Activated CD4-positive, alpha-beta memory T cell treated with anti-CD3 and anti-CD28 coated beads, Interleukin-2, amount 10 ng/mL, durations not matched to agents 7 days and 5 days (primary cell): ENCODE results near the gene UBE2D3. TPM values are rescaled to one million over a fixed set of nuclear protein-coding genes. Genes with fewer than 3 reads are reported as not detected.
"Not testable (repeated sequence)": the region's sequence is repeated elsewhere in the genome, so short reads cannot be mapped to it uniquely, and the experiment has no call there.

ENCODE experiments used
- CTCF ChIA-PET: fragments of 350-600 bp; sonication (Branson Sonifier 250); formaldehyde crosslinking; loops from one replicate; lab custom pipeline; 2021; ENCODE audit warnings: antibody characterized with exemption, inconsistent platforms; lab: Charles Lee
- POLR2A ChIA-PET: fragments of 350-600 bp; sonication (Branson Sonifier 250); formaldehyde crosslinking; loops from one replicate; lab custom pipeline; 2021; ENCODE audit warnings: antibody characterized with exemption; lab: Charles Lee
- DNase-seq: peaks from one replicate; pipeline ENCODE4 v3.0.0-alpha.2; 2020
- H3K27ac Mint-ChIP-seq: one replicate; pipeline ENCODE4 v1.8.0; 2021; ENCODE audit warnings: mild to moderate bottlenecking, mixed read lengths
- H3K27me3 Mint-ChIP-seq: one replicate; pipeline ENCODE4 v1.8.0; 2021; ENCODE audit warnings: mixed read lengths
- H3K36me3 Mint-ChIP-seq: one replicate; pipeline ENCODE4 v1.8.0; 2021; ENCODE audit warnings: low read depth, mixed read lengths
- H3K4me1 Mint-ChIP-seq: one replicate; pipeline ENCODE4 v1.8.0; 2021; ENCODE audit warnings: mixed read lengths
- H3K4me3 Mint-ChIP-seq: one replicate; pipeline ENCODE4 v1.8.0; 2021; ENCODE audit warnings: mild to moderate bottlenecking, mixed read lengths
- H3K9me3 Mint-ChIP-seq: one replicate; pipeline ENCODE4 v1.8.0; 2021; ENCODE audit warnings: mixed read lengths
- total RNA-seq, 2 experiments: library from RNA; stranded (reverse); gene quantifications; one replicate each; pipeline ENCODE4 v1.2.3, GENCODE V29; 2021

Gene UBE2D3
- total RNA-seq, 2 experiments from 2014 or later: 378 to 380 TPM

DNA sequence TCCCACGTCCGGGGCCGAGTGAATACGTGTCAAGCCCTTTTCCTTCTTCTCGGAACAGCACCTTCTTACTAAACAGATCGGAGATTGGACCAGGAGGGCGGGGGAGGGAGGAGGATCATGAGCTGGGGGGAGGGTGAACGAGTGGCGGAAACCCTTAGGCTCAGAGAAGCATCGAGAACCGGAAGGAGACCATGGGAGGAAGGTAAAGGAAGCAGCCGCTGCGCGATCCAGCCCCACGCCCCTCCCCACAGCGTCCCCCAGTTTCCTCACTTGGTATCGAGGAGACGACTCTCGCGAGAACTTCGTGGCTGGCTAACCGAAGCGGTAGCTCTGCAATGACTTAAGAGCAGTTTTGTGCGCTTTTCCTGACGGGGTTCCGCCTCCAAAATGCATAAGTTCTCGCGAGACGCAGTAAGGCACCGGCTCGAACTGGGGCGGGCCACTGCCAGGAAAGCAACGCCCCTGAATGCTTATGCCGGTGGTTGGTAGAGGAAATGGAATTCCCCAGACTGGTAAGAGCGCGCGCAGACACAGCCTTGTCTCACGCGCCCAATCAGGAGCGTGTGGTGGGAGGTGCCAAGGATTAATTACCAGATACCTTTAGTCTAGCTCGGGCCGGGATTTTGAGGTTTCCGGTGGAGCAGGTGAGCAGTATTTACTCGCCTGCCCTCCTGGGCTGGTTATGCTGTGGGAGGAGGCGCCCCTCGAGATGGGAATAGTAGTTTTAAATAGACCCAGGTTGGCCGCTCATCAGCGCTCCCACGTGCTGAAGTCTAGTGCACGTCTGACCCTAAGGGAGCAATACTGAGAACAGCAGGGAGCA, 534 bp upstream of the UBE2D3 start:
- ChIA-PET CTCF (interaction anchor here (0.6 to 3.3 kb wide), 20 partner anchors 8 to 483 kb away, joined by 3 to 34 read pairs (median 4); partner anchors contain the start of genes BDH2, CISD2, MANBA and SLC39A8), POLR2A (interaction anchor here (0.6 to 15.1 kb wide), 48 partner anchors 11 to 483 kb away, joined by 3 to 510 read pairs (median 5); partner anchors contain the start of genes BDH2, CENPE, CISD2 and MANBA)
- peak; percentile 99 for DNase-seq
- no peak overlapping the region for H3K27ac Mint-ChIP-seq
- no peaks in the 10 kb centered on the region for H3K9me3 Mint-ChIP-seq
- peaks cover 35% of the 10 kb centered on the region for H3K4me1 Mint-ChIP-seq
- peaks cover 21% of the 10 kb centered on the region for H3K36me3 Mint-ChIP-seq
- H3K4me3 Mint-ChIP-seq: no peak overlapping the region
- H3K27me3 Mint-ChIP-seq: no peaks in the 10 kb centered on the region

GRCh38 chr4:102826105-102826889, 1.1 kb downstream of the UBE2D3 start:
- CTCF ChIA-PET: interaction anchor here (0.6 to 3.3 kb wide), 8 partner anchors 8 to 481 kb away, joined by 3 to 34 read pairs (median 6); partner anchors contain the start of genes BDH2, CISD2 and SLC39A8
- peaks cover 42% of the 10 kb centered on the region for H3K4me1 Mint-ChIP-seq
- POLR2A ChIA-PET: interaction anchor here (0.8 to 15.1 kb wide), 31 partner anchors 9 to 482 kb away, joined by 3 to 510 read pairs (median 10); partner anchors contain the start of genes CISD2, MANBA, NFKB1 and SLC39A8
- H3K27me3 Mint-ChIP-seq: no peaks in the 10 kb centered on the region
- H3K36me3 Mint-ChIP-seq: peaks cover 30% of the 10 kb centered on the region
- H3K9me3 Mint-ChIP-seq: no peaks in the 10 kb centered on the region
- no peak overlapping the region for H3K4me3 Mint-ChIP-seq
- H3K27ac Mint-ChIP-seq: no peak overlapping the region
- DNase-seq: no peak

DNA sequence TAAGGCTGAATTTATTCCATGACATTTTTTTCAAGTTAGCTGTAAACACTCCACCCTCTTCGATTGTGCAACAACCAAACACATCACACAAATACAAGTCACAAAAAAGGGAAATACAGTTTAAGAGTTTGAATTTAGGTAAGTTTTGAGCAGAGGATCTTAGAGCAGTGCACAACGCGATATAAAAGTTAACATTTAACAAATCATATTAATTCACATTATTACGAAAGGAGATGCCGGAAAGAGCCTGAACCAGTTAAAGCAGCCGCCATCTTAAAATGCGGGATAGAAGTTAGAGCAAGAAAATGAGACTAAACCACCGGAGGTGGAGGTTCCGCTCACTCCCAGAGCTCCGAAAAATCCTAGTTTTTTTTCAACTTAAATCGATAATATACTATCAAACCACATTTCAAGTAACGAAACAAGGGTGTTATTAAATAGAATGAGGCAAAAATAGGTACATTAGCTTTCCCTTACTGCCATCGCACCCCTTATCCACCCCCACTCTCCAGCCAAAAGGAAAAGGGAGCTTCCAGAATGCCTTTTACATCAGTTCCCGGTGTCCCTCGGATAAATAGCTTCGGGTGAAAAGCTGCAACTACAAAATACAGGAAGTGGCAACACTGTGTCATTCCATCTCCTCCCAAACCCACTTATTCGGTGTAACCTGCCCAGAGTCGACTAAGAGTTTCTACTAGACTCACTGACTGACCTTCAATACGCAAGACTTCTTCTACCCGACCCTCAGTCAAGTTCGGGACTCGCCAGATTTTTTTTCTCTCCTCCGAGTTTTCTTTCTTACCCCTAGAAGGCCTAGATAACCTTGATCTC, 1.9 kb downstream of the UBE2D3 start:
- Mint-ChIP-seq H3K9me3 (no peaks in the 10 kb centered on the region), H3K27me3 (no peaks in the 10 kb centered on the region), H3K27ac (no peak overlapping the region), H3K4me1 (peaks cover 51% of the 10 kb centered on the region), H3K36me3 (peaks cover 39% of the 10 kb centered on the region), H3K4me3 (no peak overlapping the region)
- ChIA-PET POLR2A (interaction anchor here (0.8 to 15.1 kb wide), 19 partner anchors 8 to 480 kb away, joined by 3 to 510 read pairs (median 12); partner anchors contain the start of genes CISD2, MANBA, NFKB1 and SLC39A8), CTCF (interaction anchor here (0.5 to 2.4 kb wide), 8 partner anchors 13 to 481 kb away, joined by 3 to 8 read pairs (median 5); partner anchors contain the start of genes BDH2, CISD2 and SLC39A8)
- peak; percentile 47 for DNase-seq

GRCh38 chr4:102824398-102824797, 3.0 kb downstream of the UBE2D3 start:
- POLR2A ChIA-PET: interaction anchor here (1.1 to 15.1 kb wide), 6 partner anchors 7 to 195 kb away, joined by 3 to 510 read pairs (median 36); partner anchors contain the start of genes CISD2, MANBA and SLC9B1
- no peak overlapping the region for H3K4me3 Mint-ChIP-seq
- peaks cover 47% of the 10 kb centered on the region for H3K36me3 Mint-ChIP-seq
- H3K9me3 Mint-ChIP-seq: no peaks in the 10 kb centered on the region
- H3K4me1 Mint-ChIP-seq: peaks cover 60% of the 10 kb centered on the region
- CTCF ChIA-PET: interaction anchor here (0.8 to 3.1 kb wide), 3 partner anchors 43 to 267 kb away, joined by 3 to 12 read pairs (median 8); partner anchors contain the start of gene CISD2
- no peaks in the 10 kb centered on the region for H3K27me3 Mint-ChIP-seq
- H3K27ac Mint-ChIP-seq: peak overlapping the region; percentile 63
- DNase-seq: no peak

- Mint-ChIP-seq H3K36me3 (peaks cover 48% of the 10 kb centered on the region), H3K4me3 (no peak overlapping the region), H3K27ac (peak overlapping the region; percentile 69), H3K9me3 (no peaks in the 10 kb centered on the region), H3K27me3 (no peaks in the 10 kb centered on the region), H3K4me1 (peaks cover 57% of the 10 kb centered on the region)
- DNase-seq: no peak
- ChIA-PET CTCF (interaction anchor here (2.4 to 3.1 kb wide), 2 partner anchors 45 to 268 kb away, joined by 8 to 12 read pairs; partner anchors contain the start of gene CISD2), POLR2A (interaction anchor here (0.9 to 15.1 kb wide), 7 partner anchors 7 to 164 kb away, joined by 3 to 510 read pairs (median 35); partner anchors contain the start of genes CISD2 and MANBA)
Measured at GRCh38 chr4:102823897-102824296, 3.5 kb downstream of the UBE2D3 start.

- ChIA-PET POLR2A (interaction anchor here (0.9 to 15.1 kb wide), 7 partner anchors 12 to 164 kb away, joined by 3 to 510 read pairs (median 6); partner anchors contain the start of genes CISD2 and MANBA), CTCF (interaction anchor here (0.6 to 3.1 kb wide), 4 partner anchors 33 to 268 kb away, joined by 3 to 12 read pairs (median 6); partner anchors contain the start of gene CISD2)
- H3K36me3 Mint-ChIP-seq: peaks cover 52% of the 10 kb centered on the region
- no peaks in the 10 kb centered on the region for H3K9me3 Mint-ChIP-seq
- DNase-seq: no peak
- no peaks in the 10 kb centered on the region for H3K27me3 Mint-ChIP-seq
- H3K4me3 Mint-ChIP-seq: no peak overlapping the region
- H3K4me1 Mint-ChIP-seq: peaks cover 57% of the 10 kb centered on the region
- H3K27ac Mint-ChIP-seq: peak overlapping the region; percentile 69
Measured at GRCh38 chr4:102823464-102823863, 3.9 kb downstream of the UBE2D3 start.

GRCh38 chr4:102819588-102820365, 7.6 kb downstream of the UBE2D3 start:
- ChIA-PET CTCF (interaction anchor here (0.7 kb wide), 1 partner anchor 8 kb away, joined by 3 read pairs; the partner anchor contains the start of gene UBE2D3), POLR2A (interaction anchor here (1.0 to 15.1 kb wide), 5 partner anchors 7 to 257 kb away, joined by 3 to 510 read pairs (median 7); partner anchors contain the start of genes CISD2, MANBA, SLC9B2 and UBE2D3)
- H3K36me3 Mint-ChIP-seq: peaks cover 83% of the 10 kb centered on the region
- peaks cover 83% of the 10 kb centered on the region for H3K4me1 Mint-ChIP-seq
- H3K9me3 Mint-ChIP-seq: no peaks in the 10 kb centered on the region
- DNase-seq: no peak
- H3K4me3 Mint-ChIP-seq: peak overlapping the region; percentile 61
- H3K27ac Mint-ChIP-seq: peak overlapping the region; percentile 78
- no peaks in the 10 kb centered on the region for H3K27me3 Mint-ChIP-seq

GRCh38 chr4:102819100-102819499, 8.3 kb downstream of the UBE2D3 start:
- not testable (repeated sequence) for H3K27ac Mint-ChIP-seq
- H3K4me3 Mint-ChIP-seq: peak overlapping the region; percentile 26

GRCh38 chr4:102817613-102818268, 9.6 kb downstream of the UBE2D3 start:
- POLR2A ChIA-PET: interaction anchor here (0.8 to 15.1 kb wide), 5 partner anchors 8 to 318 kb away, joined by 3 to 510 read pairs (median 27); partner anchors contain the start of genes CISD2 and UBE2D3
- no peak for DNase-seq
- peaks cover 80% of the 10 kb centered on the region for H3K36me3 Mint-ChIP-seq
- CTCF ChIA-PET: interaction anchor here (0.5 to 3.0 kb wide), 6 partner anchors 8 to 370 kb away, joined by 3 to 8 read pairs (median 4); partner anchors contain the start of gene UBE2D3
- peak overlapping the region; percentile 28 for H3K27ac Mint-ChIP-seq
- H3K9me3 Mint-ChIP-seq: no peaks in the 10 kb centered on the region
- H3K4me1 Mint-ChIP-seq: peaks cover 83% of the 10 kb centered on the region
- no peaks in the 10 kb centered on the region for H3K27me3 Mint-ChIP-seq
- peak overlapping the region; percentile 14 for H3K4me3 Mint-ChIP-seq

More at GRCh38 chr4:102819100-102819499, 8.3 kb downstream of the UBE2D3 start:
- Mint-ChIP-seq H3K36me3 (peaks cover 83% of the 10 kb centered on the region), H3K4me1 (peaks cover 83% of the 10 kb centered on the region)
- H3K9me3 Mint-ChIP-seq, DNase-seq, H3K27me3 Mint-ChIP-seq: not testable (repeated sequence)
- ChIA-PET POLR2A (interaction anchor here (1.0 to 15.1 kb wide), 4 partner anchors 8 to 258 kb away, joined by 3 to 510 read pairs (median 56); partner anchors contain the start of genes CISD2, MANBA, SLC9B2 and UBE2D3), CTCF (interaction anchor here (0.7 to 1.8 kb wide), 2 partner anchors 9 kb away, joined by 3 to 8 read pairs; partner anchors contain the start of gene UBE2D3)
